ENCODE data around the gene VEPH1.

Gene VEPH1

GRCh38 chr3:157429708-157430107, 73.5 kb downstream of the VEPH1 start:
- no peak for DNase-seq (ENCODE audit: low read depth)

- no peak for DNase-seq (ENCODE audit: low read depth)
These were observed 74.4 kb downstream of the VEPH1 start for GRCh38 chr3:157428853-157429252.

- DNase-seq (ENCODE audit: low read depth) = no peak
These were observed 75.3 kb downstream of the VEPH1 start for GRCh38 chr3:157427901-157428300.

GRCh38 chr3:157423337-157423736, 79.9 kb downstream of the VEPH1 start:
- no peak for DNase-seq (ENCODE audit: low read depth)

- no peak for DNase-seq (ENCODE audit: low read depth)
These were observed 82.5 kb downstream of the VEPH1 start for GRCh38 chr3:157420606-157421130.

- DNase-seq (ENCODE audit: low read depth) = no peak
These were observed 85.1 kb downstream of the VEPH1 start for GRCh38 chr3:157418104-157418503.

- no peak for DNase-seq (ENCODE audit: low read depth)
These were observed 86.0 kb downstream of the VEPH1 start for GRCh38 chr3:157417247-157417646.

GRCh38 chr3:157416347-157417087, 86.7 kb downstream of the VEPH1 start:
- DNase-seq (ENCODE audit: low read depth) = no peak

- no peak for DNase-seq (ENCODE audit: low read depth)
These were observed 88.4 kb downstream of the VEPH1 start for GRCh38 chr3:157414861-157415260.

GRCh38 chr3:157412323-157412855, 90.8 kb downstream of the VEPH1 start:
- DNase-seq (ENCODE audit: low read depth) = no peak

- DNase-seq (ENCODE audit: low read depth) = no peak
These were observed 92.3 kb downstream of the VEPH1 start for GRCh38 chr3:157410945-157411344.

- no peak for DNase-seq (ENCODE audit: low read depth)
These were observed 93.7 kb downstream of the VEPH1 start for GRCh38 chr3:157409516-157409915.

- DNase-seq (ENCODE audit: low read depth) = no peak
These were observed 94.6 kb downstream of the VEPH1 start for GRCh38 chr3:157408499-157409149.

GRCh38 chr3:157407769-157408168, 95.4 kb downstream of the VEPH1 start:
- DNase-seq (ENCODE audit: low read depth) = no peak

- no peak for DNase-seq (ENCODE audit: low read depth)
These were observed 96.8 kb downstream of the VEPH1 start for GRCh38 chr3:157406394-157406793.

- DNase-seq (ENCODE audit: low read depth) = no peak
These were observed 97.8 kb downstream of the VEPH1 start for GRCh38 chr3:157405457-157405856.

- no peak for DNase-seq (ENCODE audit: low read depth)
These were observed 98.8 kb downstream of the VEPH1 start for GRCh38 chr3:157404381-157404780.

- DNase-seq (ENCODE audit: low read depth) = no peak
These were observed 104.6 kb downstream of the VEPH1 start for GRCh38 chr3:157398598-157398997.

GRCh38 chr3:157394411-157394810, 108.8 kb downstream of the VEPH1 start:
- no peak for DNase-seq (ENCODE audit: low read depth)

- DNase-seq (ENCODE audit: low read depth) = no peak
These were observed 110.1 kb downstream of the VEPH1 start for GRCh38 chr3:157393113-157393512.

- DNase-seq (ENCODE audit: low read depth) = no peak
These were observed 111.1 kb downstream of the VEPH1 start for GRCh38 chr3:157392104-157392503.

- DNase-seq (ENCODE audit: low read depth) = no peak
These were observed 112.3 kb downstream of the VEPH1 start for GRCh38 chr3:157390713-157391515.

Data from T follicular helper cell (primary cell).